GM04504 (cell line): ENCODE results near the gene TSPAN2.

Source experiments
- DNase-seq: peaks from one replicate; pipeline ENCODE4 v3.0.0-alpha.2; 2012; ENCODE audit warnings: low read depth

Gene TSPAN2

DNA sequence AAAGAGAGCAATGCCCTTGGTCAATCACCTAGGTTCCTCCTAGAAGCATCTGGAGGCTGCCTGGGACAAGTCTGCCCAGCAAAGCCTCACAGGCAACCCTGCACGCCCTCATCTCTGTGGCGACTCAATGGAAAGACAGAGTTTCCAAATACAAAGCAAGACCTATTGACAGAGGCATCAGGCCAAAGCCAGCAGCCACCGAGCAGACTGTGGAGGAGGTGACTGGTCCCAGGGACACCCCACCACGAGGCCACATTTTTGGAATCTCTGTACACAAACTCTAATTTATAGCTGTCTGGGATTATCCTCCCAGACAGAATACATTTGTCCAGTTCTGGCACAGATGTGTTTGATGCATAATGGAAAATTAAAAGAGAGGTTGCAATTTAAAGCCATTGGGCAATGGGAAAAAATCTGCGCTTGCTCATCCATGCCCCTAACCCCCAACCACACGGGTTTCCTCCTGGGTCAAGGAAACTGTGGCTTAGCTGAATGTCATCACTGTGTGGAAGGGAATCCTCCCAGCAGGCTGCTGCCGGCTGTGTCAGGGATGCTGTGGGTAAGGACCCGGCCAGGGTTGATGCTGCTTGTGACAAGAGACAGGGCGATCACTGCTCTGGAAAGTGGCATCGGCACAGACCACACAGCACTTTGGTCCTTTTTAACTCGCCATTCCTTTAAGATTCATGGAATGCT, 14.3 kb downstream of the TSPAN2 start:
- no peak for DNase-seq

GRCh38 chr1:115073298-115074087, 15.8 kb downstream of the TSPAN2 start:
- no peak for DNase-seq

DNA sequence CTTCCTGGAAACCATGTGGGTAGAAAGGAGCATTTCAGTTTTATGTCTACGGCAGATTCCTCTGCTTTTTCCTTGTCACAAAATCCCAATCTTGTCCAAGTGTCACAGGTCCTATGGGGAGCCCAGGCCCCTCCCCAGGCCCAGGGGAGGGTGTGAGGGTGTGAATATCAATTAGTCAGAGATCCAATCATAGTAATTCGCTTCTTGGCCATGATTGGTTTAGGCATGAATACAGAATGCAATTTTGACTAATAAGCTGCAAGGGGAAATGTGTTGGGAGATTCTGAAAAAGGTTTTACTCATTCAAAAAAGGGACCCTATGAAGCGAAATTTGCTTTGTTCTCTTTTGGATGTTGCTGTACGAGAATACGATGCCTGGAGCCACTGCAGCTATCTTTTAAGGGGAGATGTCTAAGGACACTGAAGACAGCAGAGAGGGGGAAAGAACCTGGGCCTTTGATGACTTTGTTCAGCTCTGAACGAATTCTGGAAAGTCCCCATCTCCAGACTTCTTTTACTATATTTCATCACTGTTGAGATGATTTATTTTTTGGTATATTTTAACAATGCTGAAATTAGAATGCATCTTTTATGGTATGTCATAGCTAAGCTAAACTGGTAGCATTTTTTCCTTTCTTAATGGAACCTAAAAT, 18.2 kb downstream of the TSPAN2 start:
- DNase-seq: no peak

GRCh38 chr1:115069659-115070308, 19.5 kb downstream of the TSPAN2 start:
- DNase-seq: no peak

- DNase-seq: no peak
Measured at GRCh38 chr1:115068826-115069585, 20.3 kb downstream of the TSPAN2 start.

DNA sequence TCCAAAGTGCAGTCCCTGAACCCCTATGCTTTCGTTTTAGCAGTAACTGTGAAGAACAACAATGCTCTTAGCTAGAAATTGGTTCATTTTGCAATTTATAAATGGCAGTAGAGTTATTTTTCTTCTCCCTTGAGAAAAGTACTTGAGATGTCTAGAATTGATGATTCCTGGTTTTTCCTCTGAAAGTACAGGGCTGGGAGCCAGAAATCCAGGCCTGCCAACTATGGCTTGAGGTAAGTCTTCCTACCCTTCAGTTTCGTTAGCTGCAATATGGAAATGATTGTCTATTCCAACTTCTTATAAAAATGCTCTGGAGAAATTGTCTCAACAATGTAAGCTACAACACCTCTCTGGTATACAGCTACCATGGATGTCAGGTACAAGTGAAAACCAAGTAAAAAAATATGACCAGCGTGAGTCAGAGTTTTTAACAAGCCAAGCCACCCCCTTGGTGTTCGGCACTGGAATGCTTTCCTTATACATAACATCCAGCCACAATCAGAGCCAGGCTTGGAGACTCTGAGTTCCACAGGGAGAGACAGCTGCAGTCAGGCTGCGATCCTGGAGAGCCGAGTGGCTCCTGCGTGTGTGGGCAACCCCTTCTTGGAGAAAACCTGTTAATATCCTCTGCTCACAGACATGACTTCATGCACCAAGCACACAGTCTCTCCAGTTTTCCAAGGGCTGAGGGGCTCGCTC, 22.0 kb downstream of the TSPAN2 start:
- DNase-seq: no peak

GRCh38 chr1:115065021-115065420, 24.3 kb downstream of the TSPAN2 start:
- DNase-seq: no peak

DNA sequence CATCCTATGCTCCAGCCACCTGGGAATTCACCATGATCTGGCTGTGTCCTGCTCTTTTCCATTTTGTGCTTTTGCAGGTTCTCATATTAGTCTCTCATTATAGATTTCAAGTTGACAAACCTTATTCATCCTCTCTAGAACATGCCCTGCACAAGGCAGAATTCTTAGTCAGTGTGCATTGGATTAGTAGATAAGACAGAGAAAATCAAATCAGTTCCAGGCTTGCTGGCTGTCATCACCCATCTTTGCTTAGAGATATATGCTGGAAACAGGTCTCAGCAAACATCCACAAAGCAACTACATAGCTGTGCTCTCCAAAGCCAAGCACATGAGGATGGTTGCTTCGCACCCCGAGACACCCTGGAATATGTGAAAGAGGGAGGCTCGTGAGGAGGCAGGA, 24.8 kb downstream of the TSPAN2 start:
- DNase-seq: no peak

- no peak for DNase-seq
Measured at GRCh38 chr1:115063228-115063901, 25.9 kb downstream of the TSPAN2 start.

DNA sequence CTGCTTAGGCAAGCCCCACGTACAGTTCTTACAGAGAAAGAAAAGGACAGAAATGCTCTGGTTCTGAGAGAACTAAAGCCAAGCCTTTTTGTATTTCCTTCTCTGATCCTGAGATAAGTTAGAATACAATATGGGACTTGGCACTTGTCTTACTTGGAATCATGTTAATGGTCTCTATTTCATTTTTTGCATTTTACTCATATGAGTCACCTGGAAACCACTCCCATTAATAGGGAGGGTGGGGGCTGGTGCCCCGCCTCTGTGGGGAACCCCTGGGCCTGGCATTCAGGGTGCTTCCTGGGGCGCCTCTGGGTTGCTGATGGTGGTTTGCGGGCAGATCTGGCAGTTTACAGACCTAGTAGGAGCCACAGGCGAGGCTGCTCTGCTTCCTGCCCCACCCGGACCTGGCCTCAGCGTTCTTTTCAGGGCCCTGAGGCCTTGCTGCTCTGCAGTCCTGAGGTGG, 26.7 kb downstream of the TSPAN2 start:
- no peak for DNase-seq

- no peak for DNase-seq
Measured at GRCh38 chr1:115060501-115060900, 28.8 kb downstream of the TSPAN2 start.

DNA sequence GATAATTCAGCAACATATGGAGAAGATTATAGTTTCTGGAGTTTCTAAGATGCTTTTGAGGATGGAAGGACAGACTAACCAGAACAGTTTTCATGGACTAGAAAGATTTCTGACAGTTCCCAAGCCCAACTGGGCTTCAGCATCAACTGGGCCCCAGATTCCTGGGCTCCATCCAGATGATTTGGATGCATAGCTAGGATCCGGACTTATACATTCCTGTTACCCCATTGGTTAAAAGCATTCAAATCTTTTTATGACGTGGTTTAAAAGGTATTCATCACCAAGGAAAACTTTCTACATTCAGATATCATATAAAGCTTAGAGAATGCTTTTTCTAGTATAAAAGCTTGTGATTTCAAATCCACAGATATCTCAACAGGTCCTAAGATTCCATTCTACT, 30.0 kb downstream of the TSPAN2 start:
- no peak for DNase-seq

DNA sequence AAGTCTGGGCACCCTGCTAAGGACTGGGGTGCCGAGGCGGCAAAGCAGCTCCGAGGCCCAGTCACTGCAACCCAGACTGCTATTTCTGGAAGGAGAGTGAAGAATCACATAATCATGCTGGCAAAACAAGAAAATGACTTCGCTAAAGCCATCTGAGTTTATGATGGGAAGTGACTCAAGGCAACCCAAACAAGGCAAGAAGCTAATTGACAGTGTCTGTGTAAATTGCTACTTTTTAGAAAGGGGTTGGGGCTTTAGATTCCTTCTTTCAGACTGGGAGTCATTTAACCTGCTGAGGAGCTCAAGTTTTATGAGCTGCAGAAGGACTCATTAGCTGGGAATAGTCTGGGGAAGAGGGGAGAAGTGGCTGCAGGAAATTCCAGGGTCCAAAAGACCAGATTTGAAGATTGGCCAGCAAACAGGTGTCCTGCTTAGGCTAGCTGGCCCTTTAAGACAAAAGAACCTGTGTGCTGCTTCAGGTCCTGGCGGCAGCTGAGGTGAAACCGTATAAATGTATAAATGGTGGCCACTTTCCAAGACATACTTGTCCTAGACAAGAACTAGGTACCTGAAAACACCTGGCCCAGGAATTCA, 31.5 kb downstream of the TSPAN2 start:
- DNase-seq: no peak

- no peak for DNase-seq
Measured at GRCh38 chr1:115056395-115056798, 32.9 kb downstream of the TSPAN2 start.

DNA sequence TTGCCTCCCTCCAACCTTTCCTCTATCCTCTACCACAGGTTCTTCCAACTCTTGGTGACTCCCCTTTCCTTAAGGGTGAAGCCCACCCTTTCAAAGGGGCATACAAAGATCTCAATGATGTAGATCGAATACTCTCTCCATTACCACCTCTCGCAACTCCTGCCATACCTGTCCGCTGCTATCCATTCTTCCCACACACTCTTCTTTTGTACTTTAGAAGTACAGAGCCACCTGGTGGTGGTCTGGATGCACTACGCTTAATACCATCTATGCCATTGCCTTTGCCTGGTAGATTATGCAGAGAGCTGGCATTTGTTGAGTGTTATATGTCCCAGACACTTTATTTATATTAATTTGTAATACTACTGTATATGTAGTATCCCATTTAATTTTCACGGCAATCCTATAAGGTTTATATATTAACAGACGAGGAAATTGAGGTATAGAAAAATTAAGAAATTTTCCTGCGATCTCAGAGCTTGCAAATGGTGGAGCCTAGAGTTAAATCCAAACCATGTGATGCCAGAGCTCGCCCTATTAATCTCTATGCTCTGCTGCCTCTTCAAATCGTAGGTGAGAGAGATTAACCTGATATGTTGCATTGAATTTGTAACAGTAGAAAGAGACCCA, 36.7 kb downstream of the TSPAN2 start:
- DNase-seq: no peak

DNA sequence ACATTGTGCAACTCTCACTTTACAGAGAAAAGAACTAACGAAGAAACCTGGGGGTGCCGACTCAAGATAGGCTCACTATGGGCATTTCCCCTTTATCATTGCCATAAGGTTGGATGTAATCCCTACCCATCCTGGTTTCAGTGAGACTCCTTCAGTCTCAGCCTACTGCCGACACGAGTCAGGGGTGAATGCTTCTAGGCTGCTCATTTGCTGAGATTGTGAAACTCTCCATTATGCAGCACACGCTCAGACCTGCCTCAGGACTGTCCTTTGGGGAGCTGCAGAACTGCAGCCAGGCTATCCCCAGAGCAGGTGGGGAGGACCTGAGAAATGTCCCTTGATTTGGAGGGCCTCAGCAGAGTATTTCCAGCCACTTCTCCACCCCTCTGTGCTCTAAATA, 37.5 kb downstream of the TSPAN2 start:
- DNase-seq: no peak

GRCh38 chr1:115046751-115047150, 42.6 kb downstream of the TSPAN2 start:
- no peak for DNase-seq

DNA sequence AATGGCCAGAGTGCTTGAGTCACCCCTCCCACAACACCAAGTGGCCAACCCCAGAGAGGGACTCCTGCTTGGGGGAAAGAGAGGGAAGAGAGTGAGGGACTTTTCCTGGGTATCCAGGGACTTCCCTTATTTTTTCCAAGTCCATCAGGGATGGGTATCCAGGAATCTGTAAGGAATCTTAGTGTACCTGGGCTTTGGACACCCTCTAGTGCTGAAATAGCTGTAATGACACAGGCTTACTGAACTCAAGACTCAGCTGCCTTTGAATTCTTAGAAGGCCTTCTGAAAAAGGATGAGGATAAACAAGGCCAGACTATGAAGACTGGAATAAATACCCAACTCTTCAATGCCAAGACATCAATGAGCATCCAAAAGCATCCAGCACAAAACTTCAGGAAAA, 47.6 kb downstream of the TSPAN2 start:
- no peak for DNase-seq

DNA sequence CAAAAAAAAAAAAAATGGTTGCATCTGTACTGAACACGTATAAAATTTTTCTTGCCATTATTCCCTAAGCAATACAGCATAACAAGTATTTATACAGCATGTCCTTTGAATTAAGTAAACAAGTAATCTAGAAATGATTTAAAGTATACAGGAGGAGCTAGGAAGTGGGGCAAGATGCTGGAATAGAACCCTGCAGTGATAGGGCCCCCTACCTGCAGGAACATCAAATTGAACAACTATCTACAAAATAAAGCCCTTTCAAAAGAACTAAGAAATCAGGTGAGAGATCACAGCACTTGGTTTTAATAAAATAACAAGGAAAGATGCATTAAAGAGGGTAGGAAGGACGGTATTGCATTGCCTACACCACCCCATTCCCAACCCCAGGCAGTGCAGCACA, 48.8 kb downstream of the TSPAN2 start:
- DNase-seq: no peak
